ENCODE results near the gene PPA2. TPM values are rescaled to one million over a fixed set of nuclear protein-coding genes. Genes with fewer than 3 reads are reported as not detected.

PPA2 gene
- total RNA-seq, 4 donors from 2014 or later: 46.2 to 164 (median 84.6) TPM

GRCh38 chr4:105436414-105436813 is 37.4 kb downstream of the PPA2 start:
- TF ChIP-seq EP300 (IDR thresholded peaks at IDR 0.05; ENCODE audit: low read depth): no peak
- no peak for TF ChIP-seq POLR2A (IDR thresholded peaks at IDR 0.05)
- no peak for TF ChIP-seq CTCF (IDR thresholded peaks at IDR 0.05)
- TF ChIP-seq POLR2AphosphoS5 (IDR thresholded peaks at IDR 0.05): no peak
- H3K36me3 ChIP-seq: peaks cover 0 to 55% (median 23%) of the 10 kb centered on the region in 4 donors
- DNase-seq: no peak
- no peaks in the 10 kb centered on the region for H3K4me1 ChIP-seq
- H3K27ac ChIP-seq: no peak overlapping the region
- intact Hi-C loops (cut with DNase I; ENCODE audit: low total_unique reads) (no loop called here), in situ Hi-C loops (cut with MboI; ENCODE audit: low pct_ligation_motif_present in 1 of 4, low pct_unique_long_range_greater_than_20kb in 1 of 4, low sequenced_read_pairs in 3 of 4) (no loop called here)
- H3K9me3 ChIP-seq: no peaks in the 10 kb centered on the region
- H3K27me3 ChIP-seq: no peaks in the 10 kb centered on the region
- H3K4me3 ChIP-seq: no peak overlapping the region

DNA sequence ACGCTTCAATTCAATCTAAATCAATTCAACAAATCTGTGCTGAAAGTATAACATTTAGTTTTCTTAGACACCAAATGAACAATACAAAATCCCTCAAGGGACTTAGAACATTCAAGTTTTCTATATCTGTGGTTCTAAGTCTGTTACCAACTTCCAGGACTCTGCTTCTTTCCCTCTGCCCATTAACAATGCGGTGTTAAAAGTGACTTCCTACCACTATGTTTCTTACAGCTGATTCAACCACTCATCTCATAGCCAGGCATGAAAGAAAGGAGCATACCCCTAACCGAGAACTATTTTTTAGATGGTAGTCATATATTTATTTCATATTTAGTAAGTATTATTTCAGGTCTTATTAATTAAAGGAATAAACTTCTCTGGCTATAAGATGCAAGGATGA is 38.9 kb downstream of the PPA2 start:
- Histone ChIP-seq H3K4me1 (no peaks in the 10 kb centered on the region), H3K27ac (no peak overlapping the region), H3K9me3 (no peaks in the 10 kb centered on the region), H3K27me3 (no peaks in the 10 kb centered on the region), H3K4me3 (no peak overlapping the region), H3K36me3 (peaks cover 0 to 55% (median 20%) of the 10 kb centered on the region in 4 donors)
- in situ Hi-C loops (cut with MboI; ENCODE audit: low pct_ligation_motif_present in 1 of 4, low pct_unique_long_range_greater_than_20kb in 1 of 4, low sequenced_read_pairs in 3 of 4) (no loop called here), intact Hi-C loops (cut with DNase I; ENCODE audit: low total_unique reads) (no loop called here)
- DNase-seq: no peak
- WGBS, 2 donors (ENCODE audit: low coverage in 1 of 2): 94 to 100% methylated on average over 3 of the region's 3 CpGs
- no peak for TF ChIP-seq POLR2AphosphoS5 (IDR thresholded peaks at IDR 0.05)
- no peak for TF ChIP-seq EP300 (IDR thresholded peaks at IDR 0.05; ENCODE audit: low read depth)
- no peak for TF ChIP-seq CTCF (IDR thresholded peaks at IDR 0.05)
- TF ChIP-seq POLR2A (IDR thresholded peaks at IDR 0.05): no peak

GRCh38 chr4:105433421-105433820 is 40.4 kb downstream of the PPA2 start:
- no peak for DNase-seq
- no peak overlapping the region for H3K4me3 ChIP-seq
- no peak overlapping the region for H3K27ac ChIP-seq
- TF ChIP-seq CTCF (IDR thresholded peaks at IDR 0.05) (no peak), EP300 (IDR thresholded peaks at IDR 0.05; ENCODE audit: low read depth) (no peak), POLR2A (IDR thresholded peaks at IDR 0.05) (no peak), POLR2AphosphoS5 (IDR thresholded peaks at IDR 0.05) (no peak)
- intact Hi-C loops (cut with DNase I; ENCODE audit: low total_unique reads) (no loop called here), in situ Hi-C loops (cut with MboI; ENCODE audit: low pct_ligation_motif_present in 1 of 4, low pct_unique_long_range_greater_than_20kb in 1 of 4, low sequenced_read_pairs in 3 of 4) (no loop called here)
- H3K9me3 ChIP-seq: no peaks in the 10 kb centered on the region
- 75 to 100% methylated on average over 2 to 3 of the region's 3 CpGs for WGBS, 2 donors (ENCODE audit: low coverage in 1 of 2)
- H3K27me3 ChIP-seq: no peaks in the 10 kb centered on the region
- H3K36me3 ChIP-seq: peaks cover 0 to 53% (median 20%) of the 10 kb centered on the region in 4 donors
- no peaks in the 10 kb centered on the region for H3K4me1 ChIP-seq

DNA sequence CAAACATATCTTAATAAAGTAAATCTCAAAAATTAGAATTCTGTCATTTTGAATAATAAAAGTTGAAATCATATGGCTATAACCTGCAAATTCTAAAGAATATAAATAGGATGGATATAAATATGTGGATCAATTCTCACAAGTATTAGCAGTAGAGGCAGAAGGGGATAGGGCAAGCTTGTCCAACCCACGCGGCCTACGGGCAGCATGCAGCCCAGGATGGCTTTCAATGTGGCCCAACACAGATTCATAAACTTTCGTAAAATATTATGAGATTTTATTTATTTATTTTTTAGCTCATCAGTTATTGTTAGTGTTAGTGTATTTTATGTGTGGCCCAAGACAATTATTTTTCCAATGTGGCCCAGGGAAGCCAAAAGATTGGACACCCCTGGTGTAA is 41.4 kb downstream of the PPA2 start:
- Histone ChIP-seq H3K9me3 (no peaks in the 10 kb centered on the region), H3K36me3 (peaks cover 0 to 44% (median 18%) of the 10 kb centered on the region in 4 donors), H3K4me1 (no peaks in the 10 kb centered on the region), H3K27me3 (no peaks in the 10 kb centered on the region), H3K27ac (no peak overlapping the region), H3K4me3 (no peak overlapping the region)
- intact Hi-C loops (cut with DNase I; ENCODE audit: low total_unique reads) (no loop called here), in situ Hi-C loops (cut with MboI; ENCODE audit: low pct_ligation_motif_present in 1 of 4, low pct_unique_long_range_greater_than_20kb in 1 of 4, low sequenced_read_pairs in 3 of 4) (no loop called here)
- TF ChIP-seq CTCF (IDR thresholded peaks at IDR 0.05): no peak
- no peak for TF ChIP-seq EP300 (IDR thresholded peaks at IDR 0.05; ENCODE audit: low read depth)
- TF ChIP-seq POLR2AphosphoS5 (IDR thresholded peaks at IDR 0.05): no peak
- 95 to 98% methylated on average over 4 of the region's 4 CpGs for WGBS, 2 donors (ENCODE audit: low coverage in 1 of 2)
- DNase-seq: no peak

All from transverse colon (tissue), 4 donors.